ENCODE results near the gene NES.

DNA sequence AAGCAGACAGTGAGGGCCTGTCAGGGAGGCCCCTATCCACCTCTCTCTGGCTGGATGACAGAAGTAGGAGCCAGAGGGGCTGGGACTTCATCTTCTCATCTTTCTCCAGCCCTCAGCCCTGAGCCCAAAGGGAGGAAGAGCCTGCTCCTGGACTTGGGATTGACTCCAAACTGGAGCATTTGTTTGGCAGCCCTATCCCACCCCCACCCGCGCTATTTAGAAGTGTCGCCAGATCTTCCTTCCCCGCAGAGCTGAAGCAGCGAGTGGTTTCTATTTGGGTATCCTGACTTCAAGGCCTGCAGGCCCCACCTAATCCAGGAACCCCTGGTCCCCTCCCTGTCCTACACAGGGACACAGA, 9.6 kb downstream of the NES start:
- TF ChIP-seq CTCF (IDR thresholded peaks at IDR 0.05; ENCODE audit: borderline replicate concordance, extremely low read depth, low read length, poor library complexity, severe bottlenecking): no peak
- TF ChIP-seq EZH2 (IDR thresholded peaks at IDR 0.05; ENCODE audit: borderline replicate concordance, low read depth, low read length, severe bottlenecking): no peak

All from DND-41 (cell line).